IMR-90 (cell line): ENCODE measurements around the gene PFKP. TPM values are rescaled to one million over a fixed set of nuclear protein-coding genes. Genes with fewer than 3 reads are reported as not detected.

Source experiments
- ATAC-seq: fragments of 200-7000 bp; cut with Tn5 transposase; 2 replicates; pipeline ENCODE4 v1.9.1; 2020; ENCODE audit warnings: low read depth, mild to moderate bottlenecking, moderate library complexity
- BruUV-seq: library from RNA; stranded (reverse); fragments of 400-500 nt; replicated peaks from 2 replicates; lab custom pipeline; 2021; lab: Mats Ljungman, UMichigan
- CTCF ChIA-PET: fragments of 300-600 bp; formaldehyde crosslinking; extraction: SDS; loops from one replicate; lab custom pipeline; 2021; ENCODE audit warnings: antibody characterized with exemption; lab: Yijun Ruan, JAX
- POLR2A ChIA-PET: fragments of 300-600 bp; sonication (Branson Sonifier 250); formaldehyde crosslinking; loops from one replicate; lab custom pipeline; 2022; ENCODE audit warnings: antibody characterized with exemption; ENCODE audit not compliant: unreplicated experiment; lab: Charles Lee
- DNase-seq: peaks from one replicate; pipeline ENCODE4 v3.0.0; 2013
- H2AFZ ChIP-seq: replicated peaks from 2 replicates; pipeline ENCODE3; 2013; ENCODE audit warnings: low read length, mild to moderate bottlenecking; ENCODE audit not compliant: poor library complexity
- H2AK5ac ChIP-seq: 2 replicates; pipeline ENCODE4 v1.6.1; 2013; ENCODE audit warnings: low read depth, low read length, inconsistent platforms
- H2AK9ac ChIP-seq: replicated peaks from 2 replicates; pipeline ENCODE3; 2013; ENCODE audit warnings: mild to moderate bottlenecking, low read depth, low read length, moderate library complexity; ENCODE audit not compliant: poor library complexity
- H2BK120ac ChIP-seq: 2 replicates; pipeline ENCODE4 v1.6.1; 2013; ENCODE audit warnings: low read depth, low read length, inconsistent platforms
- H2BK15ac ChIP-seq: 3 replicates; pipeline ENCODE4 v1.6.1; 2013; ENCODE audit warnings: low read depth, low read length, inconsistent platforms
- H2BK20ac ChIP-seq: 2 replicates; pipeline ENCODE4 v1.6.1; 2013; ENCODE audit warnings: low read depth, mild to moderate bottlenecking, inconsistent platforms, low read length, moderate library complexity
- H2BK5ac ChIP-seq: 2 replicates; pipeline ENCODE4 v1.6.1; 2013; ENCODE audit warnings: mild to moderate bottlenecking, low read depth, low read length, inconsistent platforms; ENCODE audit not compliant: poor library complexity, severe bottlenecking
- H3K14ac ChIP-seq: replicated peaks from 2 replicates; pipeline ENCODE4 v1.6.1; 2013; ENCODE audit warnings: low read depth, low read length, inconsistent platforms
- H3K18ac ChIP-seq: 2 replicates; pipeline ENCODE4 v1.6.1; 2013; ENCODE audit warnings: low read depth, low read length, control low read depth
- H3K23ac ChIP-seq: 2 replicates; pipeline ENCODE4 v1.6.1; 2013; ENCODE audit warnings: low read depth, low read length, inconsistent platforms
- H3K27ac ChIP-seq: 2 replicates; pipeline ENCODE4 v1.5.1; 2013; ENCODE audit warnings: mild to moderate bottlenecking, control low read depth, low read length; ENCODE audit not compliant: insufficient read depth
- H3K27me3 ChIP-seq: 2 replicates; pipeline ENCODE4 v1.6.1; 2013; ENCODE audit warnings: low read length; ENCODE audit not compliant: control insufficient read depth, insufficient read depth
- H3K36me3 ChIP-seq: 2 replicates; pipeline ENCODE4 v1.6.1; 2013; ENCODE audit warnings: low read length, mixed read lengths; ENCODE audit not compliant: control insufficient read depth, insufficient read depth
- H3K4ac ChIP-seq: 2 replicates; pipeline ENCODE4 v1.6.1; 2013; ENCODE audit warnings: low read depth, low read length, inconsistent platforms
- H3K4me1 ChIP-seq: 2 replicates; pipeline ENCODE4 v1.6.1; 2013; ENCODE audit warnings: low read length, mixed read lengths; ENCODE audit not compliant: control insufficient read depth, insufficient read depth
- H3K4me2 ChIP-seq: 2 replicates; pipeline ENCODE4 v1.6.1; 2013; ENCODE audit warnings: low read depth, mild to moderate bottlenecking, control low read depth, low read length, moderate library complexity
- H3K4me3 ChIP-seq: 2 replicates; pipeline ENCODE4 v1.5.1; 2013; ENCODE audit warnings: low read depth, mild to moderate bottlenecking, control low read depth, low read length, moderate library complexity; ENCODE audit not compliant: insufficient read depth
- H3K56ac ChIP-seq: 2 replicates; pipeline ENCODE4 v1.6.1; 2013; ENCODE audit warnings: low read length, inconsistent platforms; ENCODE audit not compliant: insufficient read depth; ENCODE audit errors: extremely low read depth
- H3K79me1 ChIP-seq, 2 experiments: 2 replicates each; pipeline ENCODE4 v1.6.1; 2013; ENCODE audit warnings: low read length in 2 of 2, inconsistent platforms in 1 of 2, low read depth in 1 of 2
- H3K9ac ChIP-seq: 2 replicates; pipeline ENCODE4 v1.6.1; 2013; ENCODE audit warnings: low read depth, low read length, control low read depth
- H3K9me1 ChIP-seq: 2 replicates; pipeline ENCODE4 v1.6.1; 2013; ENCODE audit warnings: low read length, inconsistent platforms; ENCODE audit not compliant: insufficient read depth
- H3K9me3 ChIP-seq: 2 replicates; pipeline ENCODE4 v1.6.1; 2013; ENCODE audit warnings: low read length; ENCODE audit not compliant: control insufficient read depth, insufficient read depth
- H4K20me1 ChIP-seq: 2 replicates; pipeline ENCODE4 v1.6.1; 2013; ENCODE audit warnings: low read length, inconsistent platforms; ENCODE audit not compliant: insufficient read depth
- H4K5ac ChIP-seq: 2 replicates; pipeline ENCODE4 v1.6.1; 2013; ENCODE audit warnings: mild to moderate bottlenecking, low read depth, low read length, control low read depth
- H4K8ac ChIP-seq, 2 experiments: 2 replicates each; pipeline ENCODE4 v1.6.1; 2013; ENCODE audit warnings: low read depth in 2 of 2, low read length in 2 of 2, control low read depth in 1 of 2, inconsistent platforms in 1 of 2
- H4K91ac ChIP-seq: 2 replicates; pipeline ENCODE4 v1.6.1; 2013; ENCODE audit warnings: low read depth, low read length, inconsistent platforms; ENCODE audit not compliant: insufficient read depth
- BHLHE40 ChIP-seq: fragments of 150-350 bp; IDR thresholded peaks from 2 replicates; pipeline ENCODE4 v1.6.1; 2016; ENCODE audit warnings: mild to moderate bottlenecking, low read depth, low read length
- CEBPB ChIP-seq: IDR thresholded peaks from 2 replicates; pipeline ENCODE4 v1.6.1; 2012; ENCODE audit warnings: low read depth, low read length, improper control_type of control experiment
- CHD1 ChIP-seq: IDR thresholded peaks from 2 replicates; pipeline ENCODE4 v1.6.1; 2012; ENCODE audit warnings: low read depth, low read length, improper control_type of control experiment
- FOS ChIP-seq: fragments of 150-350 bp; IDR thresholded peaks from 2 replicates; pipeline ENCODE4 v1.6.1; 2016; ENCODE audit warnings: low read depth, low read length
- MAFK ChIP-seq: IDR thresholded peaks from 2 replicates; pipeline ENCODE4 v1.6.1; 2012; ENCODE audit warnings: low read depth, low read length, improper control_type of control experiment
- MAZ ChIP-seq: IDR thresholded peaks from 2 replicates; pipeline ENCODE4 v1.6.1; 2012; ENCODE audit warnings: low read depth, mild to moderate bottlenecking, low read length, improper control_type of control experiment, moderate library complexity, borderline replicate concordance
- MXI1 ChIP-seq: IDR thresholded peaks from 2 replicates; pipeline ENCODE4 v1.6.1; 2012; ENCODE audit warnings: low read depth, mild to moderate bottlenecking, low read length, moderate library complexity, borderline replicate concordance
- NFE2L2 ChIP-seq: fragments of 150-350 bp; IDR thresholded peaks from 2 replicates; pipeline ENCODE4 v1.6.1; 2016; ENCODE audit warnings: low read depth, mild to moderate bottlenecking, low read length
- POLR2A ChIP-seq: IDR thresholded peaks from 2 replicates; pipeline ENCODE4 v1.6.1; 2012; ENCODE audit warnings: mild to moderate bottlenecking, low read depth, low read length
- RAD21 ChIP-seq: IDR thresholded peaks from 2 replicates; pipeline ENCODE4 v1.6.1; 2012; ENCODE audit warnings: low read length, improper control_type of control experiment
- RCOR1 ChIP-seq: IDR thresholded peaks from 2 replicates; pipeline ENCODE4 v1.6.1; 2012; ENCODE audit warnings: mild to moderate bottlenecking, low read length, improper control_type of control experiment; ENCODE audit not compliant: insufficient replicate concordance
- RFX5 ChIP-seq: IDR thresholded peaks from 2 replicates; pipeline ENCODE4 v1.8.0; 2012; ENCODE audit warnings: low read depth, mild to moderate bottlenecking, low read length, moderate library complexity
- SMC3 ChIP-seq: fragments of 150-350 bp; IDR thresholded peaks from 2 replicates; pipeline ENCODE4 v1.6.1; 2016; ENCODE audit warnings: low read depth, mild to moderate bottlenecking, antibody characterized with exemption, low read length, moderate library complexity
- WGBS, 2 experiments: methylation state at CpG; one replicate each; pipeline versions ENCODE4 v1.1.5 to v1.1.7; 2013; ENCODE audit warnings: missing lambda C conversion rate in 2 of 2; ENCODE audit not compliant: insufficient read length in 1 of 2; ENCODE audit errors: extremely low coverage in 2 of 2; 5-methylcytosine and 5-hydroxymethylcytosine counted together
- dilution Hi-C: fragments of 300-500 bp; cut with HindIII; formaldehyde crosslinking; loops from one replicate; pipeline ENCODE4 v1.14.3; 2018; ENCODE audit warnings: low sequenced_read_pairs; ENCODE audit not compliant: unreplicated experiment
- in situ Hi-C: fragments of 300-500 bp; cut with MboI; formaldehyde crosslinking; loops from 3 replicates; pipeline ENCODE4 v1.14.3; 2019; ENCODE audit warnings: low sequenced_read_pairs, inconsistent platforms, mixed read lengths
- intact Hi-C: fragments of 100-400 bp; cut with micrococcal nuclease; formaldehyde crosslinking; loops from 2 replicates; pipeline ENCODE4 v1.10.0; 2022
- polyA plus RNA-seq, 3 experiments: library from polyadenylated mRNA; depleted of rRNA; stranded (reverse); fragments of >200 nt; gene quantifications; 2 replicates each; pipeline ENCODE4 v1.2.3, GENCODE V29; 2012; ENCODE audit warnings: low replicate concordance in 1 of 3
- total RNA-seq: library from RNA; depleted of rRNA; stranded (reverse); fragments of >200 nt; gene quantifications from 2 replicates; pipeline ENCODE4 v1.2.3, GENCODE V29; 2012
- TF ChIP-seq, protein P1 (sequence below): fragments of 150-350 bp; IDR thresholded peaks from 2 replicates; pipeline ENCODE4 v1.6.1; 2017; ENCODE audit warnings: mild to moderate bottlenecking, antibody characterized with exemption, low read length, low read depth
- TF ChIP-seq, protein P2 (sequence below): fragments of 150-350 bp; IDR thresholded peaks from 2 replicates; pipeline ENCODE4 v1.6.1; 2016; ENCODE audit warnings: low read depth, mild to moderate bottlenecking, low read length, moderate library complexity, borderline replicate concordance
- TF ChIP-seq, protein P3 (sequence below): conservative IDR thresholded peaks from 2 replicates; pipeline ENCODE4 v1.5.1; 2012; ENCODE audit warnings: mild to moderate bottlenecking, low read depth, low read length, improper control_type of control experiment

PFKP gene
- total and polyA plus RNA-seq, 2 of the 4 experiments (the other 2 are of a cell fraction) = 223 to 294 TPM

DNA sequence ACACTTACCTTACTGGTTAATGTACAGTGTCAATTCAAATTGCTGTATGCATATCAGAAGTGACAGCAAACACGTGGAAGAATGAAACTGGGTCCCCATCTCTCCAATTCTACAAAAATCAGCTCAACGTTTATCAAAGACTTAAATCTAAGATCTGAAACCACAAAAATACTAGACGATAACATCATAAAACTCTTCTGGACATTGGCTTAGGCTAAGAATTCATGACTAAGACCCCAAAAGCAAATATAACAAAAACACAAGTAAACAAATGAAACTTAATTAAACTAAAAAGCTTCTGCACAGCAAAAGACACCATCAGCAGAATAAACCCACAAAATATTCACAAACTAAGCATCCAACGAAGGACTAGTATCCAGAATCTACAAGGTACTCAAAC is 35.9 kb upstream of the PFKP start:
- Histone ChIP-seq H2BK120ac (peak overlapping the region; percentile 37; the same call in 1 of the 2 replicates), H3K4me2 (no peak overlapping the region; the same call in 1 of the 2 replicates), H4K20me1 (no peaks in the 10 kb centered on the region), H2AFZ (no peak overlapping the region), H4K8ac (no peak overlapping the region), H3K4me1 (peaks cover 1% of the 10 kb centered on the region), H3K56ac (no peak overlapping the region), H3K36me3 (no peaks in the 10 kb centered on the region), H3K79me1 (no peaks in the 10 kb centered on the region), H3K18ac (no peak overlapping the region), H3K4ac (no peak overlapping the region), H2AK5ac (no peak overlapping the region), H3K9ac (no peak overlapping the region), H4K91ac (peak overlapping the region; percentile 31; the same call in 1 of the 2 replicates), H4K5ac (no peak overlapping the region), H2BK20ac (no peak overlapping the region), H3K4me3 (no peak overlapping the region), H2BK5ac (no peak overlapping the region), H3K9me3 (no peaks in the 10 kb centered on the region), H2BK15ac (no peak overlapping the region), H2AK9ac (no peak overlapping the region), H3K9me1 (no peaks in the 10 kb centered on the region; the same call in 1 of the 2 replicates), H3K14ac (no peak overlapping the region), H3K27me3 (no peaks in the 10 kb centered on the region), H3K27ac (no peak overlapping the region), H3K23ac (no peak overlapping the region)
- DNase-seq (no peak), ATAC-seq (no peak)
- dilution Hi-C loops (loop anchor here (25.0 kb wide), 1 partner anchor 94 kb away; no protein-coding TSS in a partner anchor), intact Hi-C loops (no loop called here), in situ Hi-C loops (no loop called here)
- 33% methylated on average over 1 of the region's 4 CpGs; no CpG with 5 or more reads in 1 of the 2 experiments for WGBS, 2 experiments
- TF ChIP-seq BHLHE40 (no peak), NFE2L2 (no peak), MAZ (no peak), RAD21 (no peak), SMC3 (no peak), CHD1 (no peak), CEBPB (no peak), POLR2A (no peak), MXI1 (no peak), FOS (no peak), RCOR1 (no peak), MAFK (no peak), RFX5 (no peak)
- TF ChIP-seq, protein P1, sequence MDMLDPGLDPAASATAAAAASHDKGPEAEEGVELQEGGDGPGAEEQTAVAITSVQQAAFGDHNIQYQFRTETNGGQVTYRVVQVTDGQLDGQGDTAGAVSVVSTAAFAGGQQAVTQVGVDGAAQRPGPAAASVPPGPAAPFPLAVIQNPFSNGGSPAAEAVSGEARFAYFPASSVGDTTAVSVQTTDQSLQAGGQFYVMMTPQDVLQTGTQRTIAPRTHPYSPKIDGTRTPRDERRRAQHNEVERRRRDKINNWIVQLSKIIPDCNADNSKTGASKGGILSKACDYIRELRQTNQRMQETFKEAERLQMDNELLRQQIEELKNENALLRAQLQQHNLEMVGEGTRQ = no peak
- TF ChIP-seq, protein P2, sequence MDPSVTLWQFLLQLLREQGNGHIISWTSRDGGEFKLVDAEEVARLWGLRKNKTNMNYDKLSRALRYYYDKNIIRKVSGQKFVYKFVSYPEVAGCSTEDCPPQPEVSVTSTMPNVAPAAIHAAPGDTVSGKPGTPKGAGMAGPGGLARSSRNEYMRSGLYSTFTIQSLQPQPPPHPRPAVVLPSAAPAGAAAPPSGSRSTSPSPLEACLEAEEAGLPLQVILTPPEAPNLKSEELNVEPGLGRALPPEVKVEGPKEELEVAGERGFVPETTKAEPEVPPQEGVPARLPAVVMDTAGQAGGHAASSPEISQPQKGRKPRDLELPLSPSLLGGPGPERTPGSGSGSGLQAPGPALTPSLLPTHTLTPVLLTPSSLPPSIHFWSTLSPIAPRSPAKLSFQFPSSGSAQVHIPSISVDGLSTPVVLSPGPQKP = no peak
- TF ChIP-seq, protein P3, sequence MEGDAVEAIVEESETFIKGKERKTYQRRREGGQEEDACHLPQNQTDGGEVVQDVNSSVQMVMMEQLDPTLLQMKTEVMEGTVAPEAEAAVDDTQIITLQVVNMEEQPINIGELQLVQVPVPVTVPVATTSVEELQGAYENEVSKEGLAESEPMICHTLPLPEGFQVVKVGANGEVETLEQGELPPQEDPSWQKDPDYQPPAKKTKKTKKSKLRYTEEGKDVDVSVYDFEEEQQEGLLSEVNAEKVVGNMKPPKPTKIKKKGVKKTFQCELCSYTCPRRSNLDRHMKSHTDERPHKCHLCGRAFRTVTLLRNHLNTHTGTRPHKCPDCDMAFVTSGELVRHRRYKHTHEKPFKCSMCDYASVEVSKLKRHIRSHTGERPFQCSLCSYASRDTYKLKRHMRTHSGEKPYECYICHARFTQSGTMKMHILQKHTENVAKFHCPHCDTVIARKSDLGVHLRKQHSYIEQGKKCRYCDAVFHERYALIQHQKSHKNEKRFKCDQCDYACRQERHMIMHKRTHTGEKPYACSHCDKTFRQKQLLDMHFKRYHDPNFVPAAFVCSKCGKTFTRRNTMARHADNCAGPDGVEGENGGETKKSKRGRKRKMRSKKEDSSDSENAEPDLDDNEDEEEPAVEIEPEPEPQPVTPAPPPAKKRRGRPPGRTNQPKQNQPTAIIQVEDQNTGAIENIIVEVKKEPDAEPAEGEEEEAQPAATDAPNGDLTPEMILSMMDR = no peak
- BruUV-seq = no TSS peak
- POLR2A ChIA-PET = no interaction called here
- CTCF ChIA-PET = interaction anchor here (1.6 to 2.1 kb wide), 2 partner anchors 12 to 104 kb away, joined by 4 to 8 read pairs; no protein-coding TSS in a partner anchor
